HEK293 (cell line): Measurements from ENCODE around the gene PAAF1.
A peak's percentile ranks its signal among the peaks of the same experiment; 100 is the strongest.

ENCODE experiments used
- CTCF ChIA-PET: fragments of 350-600 bp; formaldehyde crosslinking; extraction: SDS; loops from one replicate; lab custom pipeline; 2021; ENCODE audit warnings: antibody characterized with exemption; lab: Yijun Ruan, JAX
- POLR2A ChIA-PET: fragments of 300-600 bp; formaldehyde crosslinking; extraction: SDS; loops from one replicate; lab custom pipeline; 2020; ENCODE audit warnings: antibody characterized with exemption, inconsistent platforms; lab: Yijun Ruan, JAX
- H3K27ac ChIP-seq: fragments of 200-500 bp; sonication (Bioruptor generic); 2 replicates; pipeline ENCODE4 v1.5.1; 2014; ENCODE audit warnings: low read depth, low read length, control low read depth, inconsistent platforms; ENCODE audit errors: extremely low read depth
- H3K36me3 ChIP-seq, 2 experiments: fragments of 200-500 bp in 1 of 2; sonication (Bioruptor generic) in 1 of 2; 1 replicate in 1 of 2; 2 replicates in 1 of 2; pipeline ENCODE4 v1.5.1; 2014 to 2017; ENCODE audit warnings: inconsistent platforms in 2 of 2, low read length in 2 of 2; ENCODE audit not compliant: control insufficient read depth in 2 of 2, insufficient read depth in 1 of 2
- H3K4me1 ChIP-seq: fragments of 200-500 bp; sonication (Bioruptor generic); 2 replicates; pipeline ENCODE4 v1.5.1; 2014; ENCODE audit warnings: mild to moderate bottlenecking, low read length, inconsistent platforms; ENCODE audit not compliant: control insufficient read depth, insufficient read depth
- H3K4me3 ChIP-seq: 2 replicates; pipeline ENCODE4 v1.5.1; 2011; ENCODE audit warnings: low read depth, mild to moderate bottlenecking, control low read depth, low read length, moderate library complexity
- H3K9me3 ChIP-seq: fragments of 200-500 bp; sonication (Bioruptor generic); 2 replicates; pipeline ENCODE4 v1.5.1; 2014; ENCODE audit warnings: low read depth, low read length, inconsistent platforms; ENCODE audit not compliant: control insufficient read depth, insufficient read depth
- EGR2 ChIP-seq: fragments of 450-650 bp; formaldehyde crosslinking; IDR thresholded peaks from 2 replicates; pipeline ENCODE4 v1.5.1; 2016; ENCODE audit warnings: low read depth, missing biosample characterization, missing genetic modification characterization
- KLF7 ChIP-seq: fragments of 450-650 bp; formaldehyde crosslinking; IDR thresholded peaks from 2 replicates; pipeline ENCODE4 v1.5.1; 2016; ENCODE audit warnings: missing biosample characterization, missing genetic modification characterization, borderline replicate concordance
- MYNN ChIP-seq: fragments of 450-650 bp; formaldehyde crosslinking; IDR thresholded peaks from 2 replicates; pipeline ENCODE4 v1.5.1; 2016; ENCODE audit warnings: missing biosample characterization, missing genetic modification characterization, borderline replicate concordance
- REPIN1 ChIP-seq: fragments of 450-650 bp; formaldehyde crosslinking; IDR thresholded peaks from 2 replicates; pipeline ENCODE4 v1.5.1; 2017; ENCODE audit warnings: missing biosample characterization, missing genetic modification characterization, low read depth
- SALL2 ChIP-seq: fragments of 450-650 bp; formaldehyde crosslinking; IDR thresholded peaks from 2 replicates; pipeline ENCODE4 v1.5.0; 2017; ENCODE audit warnings: missing biosample characterization, mild to moderate bottlenecking, missing genetic modification characterization, borderline replicate concordance
- SCRT1 ChIP-seq: fragments of 450-650 bp; formaldehyde crosslinking; IDR thresholded peaks from 2 replicates; pipeline ENCODE4 v1.5.1; 2016; ENCODE audit warnings: missing biosample characterization, missing genetic modification characterization, borderline replicate concordance
- ZBTB1 ChIP-seq: fragments of 450-650 bp; formaldehyde crosslinking; IDR thresholded peaks from 2 replicates; pipeline ENCODE4 v1.5.1; 2016; ENCODE audit warnings: missing biosample characterization, missing genetic modification characterization
- ZEB2 ChIP-seq: fragments of 450-650 bp; formaldehyde crosslinking; IDR thresholded peaks from 2 replicates; pipeline ENCODE4 v1.5.1; 2016; ENCODE audit warnings: missing biosample characterization, missing genetic modification characterization
- ZFHX2 ChIP-seq: fragments of 450-650 bp; formaldehyde crosslinking; conservative IDR thresholded peaks from 2 replicates; pipeline ENCODE4 v1.5.1; 2016; ENCODE audit warnings: missing biosample characterization, missing genetic modification characterization
- ZNF114 ChIP-seq: fragments of 450-650 bp; formaldehyde crosslinking; IDR thresholded peaks from 2 replicates; pipeline ENCODE4 v1.5.0; 2017; ENCODE audit warnings: missing biosample characterization, missing genetic modification characterization
- ZNF174 ChIP-seq: fragments of 450-650 bp; formaldehyde crosslinking; IDR thresholded peaks from 2 replicates; pipeline ENCODE4 v1.5.0; 2017; ENCODE audit warnings: missing biosample characterization, mild to moderate bottlenecking, missing genetic modification characterization
- ZNF26 ChIP-seq: fragments of 450-650 bp; formaldehyde crosslinking; IDR thresholded peaks from 2 replicates; pipeline ENCODE4 v1.5.1; 2016; ENCODE audit warnings: missing biosample characterization, missing genetic modification characterization
- ZNF266 ChIP-seq: fragments of 450-650 bp; formaldehyde crosslinking; IDR thresholded peaks from 2 replicates; pipeline ENCODE4 v1.5.1; 2016; ENCODE audit warnings: missing biosample characterization, missing genetic modification characterization, low read depth
- ZNF292 ChIP-seq: fragments of 450-650 bp; formaldehyde crosslinking; IDR thresholded peaks from 2 replicates; pipeline ENCODE4 v1.5.1; 2016; ENCODE audit warnings: low read depth, missing biosample characterization, missing genetic modification characterization, borderline replicate concordance
- ZNF324 ChIP-seq: fragments of 450-650 bp; formaldehyde crosslinking; IDR thresholded peaks from 2 replicates; pipeline ENCODE4 v1.5.1; 2016; ENCODE audit warnings: missing biosample characterization, missing genetic modification characterization
- ZNF404 ChIP-seq: fragments of 450-650 bp; formaldehyde crosslinking; IDR thresholded peaks from 2 replicates; pipeline ENCODE4 v1.5.1; 2017; ENCODE audit warnings: missing biosample characterization, missing genetic modification characterization
- ZNF423 ChIP-seq: fragments of 450-650 bp; formaldehyde crosslinking; IDR thresholded peaks from 2 replicates; pipeline ENCODE4 v1.5.1; 2016; ENCODE audit warnings: missing biosample characterization, missing genetic modification characterization
- ZNF449 ChIP-seq: fragments of 450-650 bp; formaldehyde crosslinking; IDR thresholded peaks from 2 replicates; pipeline ENCODE4 v1.5.1; 2017; ENCODE audit warnings: missing biosample characterization, mild to moderate bottlenecking, missing genetic modification characterization, moderate library complexity
- ZNF510 ChIP-seq: fragments of 450-650 bp; formaldehyde crosslinking; IDR thresholded peaks from 2 replicates; pipeline ENCODE4 v1.5.1; 2018; ENCODE audit warnings: mild to moderate bottlenecking, missing genetic modification characterization, missing biosample characterization; ENCODE audit not compliant: insufficient replicate concordance
- ZNF529 ChIP-seq: fragments of 450-650 bp; formaldehyde crosslinking; IDR thresholded peaks from 2 replicates; pipeline ENCODE4 v1.5.1; 2017; ENCODE audit warnings: missing genetic modification characterization, missing biosample characterization; ENCODE audit not compliant: insufficient replicate concordance
- ZNF560 ChIP-seq: fragments of 450-650 bp; formaldehyde crosslinking; IDR thresholded peaks from 2 replicates; pipeline ENCODE4 v1.5.1; 2017; ENCODE audit warnings: missing biosample characterization, missing genetic modification characterization, borderline replicate concordance
- ZNF624 ChIP-seq: fragments of 450-650 bp; formaldehyde crosslinking; IDR thresholded peaks from 2 replicates; pipeline ENCODE4 v1.5.1; 2017; ENCODE audit warnings: missing biosample characterization, missing genetic modification characterization
- ZNF629 ChIP-seq: fragments of 450-650 bp; formaldehyde crosslinking; IDR thresholded peaks from 2 replicates; pipeline ENCODE4 v1.5.1; 2017; ENCODE audit warnings: missing biosample characterization, missing genetic modification characterization
- ZNF707 ChIP-seq: fragments of 450-650 bp; formaldehyde crosslinking; IDR thresholded peaks from 2 replicates; pipeline ENCODE4 v1.5.1; 2016; ENCODE audit warnings: missing biosample characterization, missing genetic modification characterization
- ZNF792 ChIP-seq: fragments of 450-650 bp; formaldehyde crosslinking; IDR thresholded peaks from 2 replicates; pipeline ENCODE4 v1.5.1; 2016; ENCODE audit warnings: missing biosample characterization, missing genetic modification characterization
- ZNF830 ChIP-seq: fragments of 450-650 bp; IDR thresholded peaks from 2 replicates; pipeline ENCODE4 v1.5.0; 2018; ENCODE audit warnings: missing biosample characterization, missing genetic modification characterization, low read depth, mild to moderate bottlenecking, moderate library complexity
- TF ChIP-seq, protein P1 (sequence below): fragments of 450-650 bp; formaldehyde crosslinking; IDR thresholded peaks from 2 replicates; pipeline ENCODE4 v1.5.1; 2017; ENCODE audit warnings: missing biosample characterization, missing genetic modification characterization
- TF ChIP-seq, protein P2 (sequence below): fragments of 450-650 bp; formaldehyde crosslinking; IDR thresholded peaks from 2 replicates; pipeline ENCODE4 v1.5.1; 2016; ENCODE audit warnings: missing biosample characterization, missing genetic modification characterization

Gene PAAF1

GRCh38 chr11:73961321-73961720 lies 84.5 kb downstream of the PAAF1 start:
- POLR2A ChIA-PET: interaction anchor here (0.5 kb wide), 1 partner anchor 1732 kb away, joined by 3 read pairs; no protein-coding TSS in a partner anchor
- no peak for TF ChIP-seq ZEB2 (tag by site-specific recombination)
- TF ChIP-seq, protein P1, sequence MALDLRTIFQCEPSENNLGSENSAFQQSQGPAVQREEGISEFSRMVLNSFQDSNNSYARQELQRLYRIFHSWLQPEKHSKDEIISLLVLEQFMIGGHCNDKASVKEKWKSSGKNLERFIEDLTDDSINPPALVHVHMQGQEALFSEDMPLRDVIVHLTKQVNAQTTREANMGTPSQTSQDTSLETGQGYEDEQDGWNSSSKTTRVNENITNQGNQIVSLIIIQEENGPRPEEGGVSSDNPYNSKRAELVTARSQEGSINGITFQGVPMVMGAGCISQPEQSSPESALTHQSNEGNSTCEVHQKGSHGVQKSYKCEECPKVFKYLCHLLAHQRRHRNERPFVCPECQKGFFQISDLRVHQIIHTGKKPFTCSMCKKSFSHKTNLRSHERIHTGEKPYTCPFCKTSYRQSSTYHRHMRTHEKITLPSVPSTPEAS: no peak
- no peak for TF ChIP-seq ZNF510 (tag by site-specific recombination)
- TF ChIP-seq ZNF560 (tag by site-specific recombination): no peak
- no peak for TF ChIP-seq ZNF629
- TF ChIP-seq, protein P2, sequence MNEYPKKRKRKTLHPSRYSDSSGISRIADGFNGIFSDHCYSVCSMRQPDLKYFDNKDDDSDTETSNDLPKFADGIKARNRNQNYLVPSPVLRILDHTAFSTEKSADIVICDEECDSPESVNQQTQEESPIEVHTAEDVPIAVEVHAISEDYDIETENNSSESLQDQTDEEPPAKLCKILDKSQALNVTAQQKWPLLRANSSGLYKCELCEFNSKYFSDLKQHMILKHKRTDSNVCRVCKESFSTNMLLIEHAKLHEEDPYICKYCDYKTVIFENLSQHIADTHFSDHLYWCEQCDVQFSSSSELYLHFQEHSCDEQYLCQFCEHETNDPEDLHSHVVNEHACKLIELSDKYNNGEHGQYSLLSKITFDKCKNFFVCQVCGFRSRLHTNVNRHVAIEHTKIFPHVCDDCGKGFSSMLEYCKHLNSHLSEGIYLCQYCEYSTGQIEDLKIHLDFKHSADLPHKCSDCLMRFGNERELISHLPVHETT (tag by site-specific recombination): no peak
- no peak for TF ChIP-seq ZBTB1
- TF ChIP-seq SALL2 (tag by site-specific recombination): no peak
- no peak for TF ChIP-seq ZNF830
- no peaks in the 10 kb centered on the region for H3K4me1 ChIP-seq
- CTCF ChIA-PET: no interaction called here
- H3K27ac ChIP-seq: no peak overlapping the region
- no peaks in the 10 kb centered on the region for H3K9me3 ChIP-seq
- H3K4me3 ChIP-seq: no peak overlapping the region
- H3K36me3 ChIP-seq: no peaks in the 10 kb centered on the region

DNA sequence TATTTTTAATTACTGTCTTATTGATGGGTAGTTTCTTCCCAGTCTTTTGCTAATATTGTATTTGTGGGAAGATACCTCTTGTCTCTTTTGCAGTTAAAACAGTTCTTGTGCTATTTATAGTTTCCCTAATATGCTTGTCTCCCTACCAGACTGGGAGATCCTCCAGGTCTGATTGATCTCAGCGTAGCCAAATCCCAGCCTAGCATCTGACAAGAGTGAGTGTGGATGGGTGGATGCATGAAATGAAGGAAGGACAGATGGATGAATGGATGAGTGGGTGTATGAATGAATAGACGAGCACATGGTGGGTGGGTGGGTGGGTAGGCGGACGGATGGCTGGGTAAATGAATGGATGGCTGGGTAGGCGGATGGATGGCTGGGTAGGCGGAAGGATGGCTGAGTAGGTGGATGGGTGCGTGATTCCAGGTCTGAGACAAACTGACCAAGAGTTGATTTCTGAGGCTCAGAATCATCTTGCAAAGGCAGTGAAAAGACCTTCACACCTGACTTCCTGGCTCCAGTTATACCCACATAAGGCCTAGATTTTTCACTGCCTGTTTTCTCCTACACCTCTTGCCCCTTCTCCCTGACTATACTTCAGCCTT lies 85.4 kb downstream of the PAAF1 start:
- Histone ChIP-seq H3K4me3 (no peak overlapping the region), H3K4me1 (no peaks in the 10 kb centered on the region), H3K27ac (no peak overlapping the region), H3K9me3 (no peaks in the 10 kb centered on the region), H3K36me3 (no peaks in the 10 kb centered on the region)
- no peak for TF ChIP-seq ZNF174 (tag by site-specific recombination)
- TF ChIP-seq EGR2 (tag by site-specific recombination): peak; percentile 68
- TF ChIP-seq ZNF707 (tag by site-specific recombination): no peak
- TF ChIP-seq ZFHX2: peak; percentile 72
- POLR2A ChIA-PET: no interaction called here
- CTCF ChIA-PET: interaction anchor here (0.7 to 2.2 kb wide), 3 partner anchors 18 to 446 kb away, joined by 3 to 9 read pairs (median 5); no protein-coding TSS in a partner anchor

DNA sequence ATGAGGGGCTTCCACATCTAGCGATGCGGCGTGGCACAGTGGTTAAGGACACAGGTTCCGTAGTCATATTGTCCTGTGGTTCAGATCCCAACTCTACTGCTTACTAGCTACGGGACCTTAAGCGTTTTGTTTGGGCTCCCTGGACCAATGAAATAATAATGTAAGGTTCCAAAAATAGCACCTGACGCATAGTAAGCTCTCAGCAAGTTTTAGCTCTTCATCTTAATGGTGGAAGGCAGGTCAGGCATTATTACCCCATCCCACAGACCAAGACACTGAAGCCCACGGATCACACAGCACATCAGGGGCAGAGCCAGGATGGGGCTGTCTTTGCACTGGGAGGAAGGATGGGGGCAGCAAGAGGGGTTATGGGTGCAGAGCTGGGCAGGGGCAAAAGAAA lies 87.1 kb downstream of the PAAF1 start:
- Histone ChIP-seq H3K4me1 (no peaks in the 10 kb centered on the region), H3K27ac (no peak overlapping the region), H3K4me3 (no peak overlapping the region), H3K9me3 (no peaks in the 10 kb centered on the region), H3K36me3 (no peaks in the 10 kb centered on the region)
- POLR2A ChIA-PET: interaction anchor here (0.9 kb wide), 1 partner anchor 18 kb away, joined by 3 read pairs; the partner anchor contains the start of gene UCP2
- CTCF ChIA-PET: interaction anchor here (0.5 to 2.2 kb wide), 33 partner anchors 10 to 608 kb away, joined by 3 to 10 read pairs (median 3); partner anchors contain the start of gene DNAJB13
- TF ChIP-seq ZNF266 (tag by site-specific recombination): no peak
- TF ChIP-seq ZNF449 (tag by site-specific recombination): no peak
- TF ChIP-seq ZNF292: no peak
- TF ChIP-seq ZNF404: no peak
- TF ChIP-seq ZNF792: no peak
- no peak for TF ChIP-seq KLF7 (tag by site-specific recombination)
- TF ChIP-seq ZNF423 (tag by site-specific recombination): no peak
- no peak for TF ChIP-seq SCRT1 (tag by site-specific recombination)
- no peak for TF ChIP-seq ZNF114
- no peak for TF ChIP-seq ZNF529 (tag by site-specific recombination)
- TF ChIP-seq ZNF26 (tag by site-specific recombination): no peak
- no peak for TF ChIP-seq REPIN1 (tag by site-specific recombination)
- TF ChIP-seq ZNF324: no peak
- no peak for TF ChIP-seq ZNF624
- TF ChIP-seq MYNN (tag by site-specific recombination): no peak
